GM12864 (cell line): ENCODE results near the gene CAMKK2.
A peak's percentile ranks its signal among the peaks of the same experiment; 100 is the strongest.

Source experiments
- DNase-seq: peaks from one replicate; pipeline ENCODE4 v3.0.0-alpha.2; 2011; ENCODE audit warnings: low read depth
- H3K4me3 ChIP-seq: 2 replicates; pipeline ENCODE4 v1.5.1; 2011; ENCODE audit warnings: mild to moderate bottlenecking, low read depth, low read length, control low read depth
- CTCF ChIP-seq: IDR thresholded peaks from 2 replicates; pipeline ENCODE4 v1.5.1; 2011; ENCODE audit warnings: low read depth, mild to moderate bottlenecking, moderate library complexity, low read length, control low read depth, inconsistent platforms; ENCODE audit errors: missing control alignments

Gene CAMKK2

DNA sequence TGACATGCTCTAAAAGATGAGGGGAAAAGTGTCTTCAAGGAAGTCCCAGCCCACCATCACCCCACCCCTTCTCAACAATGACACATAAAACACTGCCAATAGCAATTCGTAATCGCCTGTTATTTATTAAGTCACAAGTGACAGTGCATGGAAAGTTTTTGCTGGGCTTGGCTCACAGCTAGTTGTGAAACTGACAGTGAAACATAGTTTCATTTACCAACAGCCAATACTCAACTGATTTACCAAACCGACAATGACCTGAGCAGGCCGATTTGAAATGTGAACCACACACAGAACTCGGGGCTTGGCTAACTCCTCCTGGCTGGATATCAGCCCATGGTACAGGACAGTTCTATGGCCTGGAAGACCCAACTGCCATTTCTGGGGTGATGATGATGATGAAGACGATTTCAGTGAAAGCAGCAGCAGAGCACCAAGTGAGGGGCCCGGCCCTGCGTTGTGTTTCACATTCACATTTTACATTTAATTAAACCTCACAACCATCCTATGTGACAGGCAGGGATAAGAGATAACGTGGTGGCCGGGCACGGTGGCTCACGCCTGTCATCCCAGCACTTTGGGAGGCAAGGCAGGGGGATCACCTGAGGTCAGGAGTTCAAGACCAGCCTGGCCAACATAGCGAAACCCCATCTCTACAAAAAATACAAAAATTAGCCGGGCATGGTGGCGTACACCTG, 42.7 kb downstream of the CAMKK2 start:
- no peak for TF ChIP-seq CTCF
- H3K4me3 ChIP-seq = no peak overlapping the region
- DNase-seq = no peak

DNA sequence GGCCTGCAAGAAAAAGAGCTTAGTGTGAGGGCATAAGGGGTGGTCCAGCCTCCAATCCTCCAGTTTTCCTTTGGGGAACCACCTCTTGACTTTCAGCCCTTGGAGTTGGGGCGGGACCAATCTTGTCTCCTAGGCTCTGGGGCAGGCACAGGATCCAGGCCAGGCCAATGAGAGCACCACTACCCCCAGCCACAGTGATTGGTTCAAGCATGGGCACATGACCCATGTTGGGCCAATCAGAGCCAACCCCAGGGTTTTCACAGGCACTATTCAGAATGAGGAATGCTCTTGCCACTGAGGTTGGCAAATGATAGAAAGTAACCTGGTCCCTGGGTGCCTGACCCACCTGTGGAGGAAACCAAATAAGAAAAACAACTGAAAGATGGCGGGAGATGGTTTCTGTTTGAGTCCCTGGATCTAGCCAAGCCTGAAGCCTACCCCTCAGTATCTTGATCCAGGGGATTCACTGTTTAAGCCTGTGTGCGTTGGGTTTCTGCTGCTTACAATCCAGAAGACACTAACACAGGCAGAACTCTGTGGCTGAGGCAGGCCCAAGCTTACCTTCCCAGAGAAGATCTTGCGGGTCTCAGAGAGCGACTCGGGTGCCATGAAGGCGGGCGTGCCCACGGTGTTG, 43.7 kb downstream of the CAMKK2 start:
- no peak overlapping the region for H3K4me3 ChIP-seq
- no peak for TF ChIP-seq CTCF

GRCh38 chr12:121251838-121252237, 44.7 kb downstream of the CAMKK2 start:
- no peak for TF ChIP-seq CTCF
- DNase-seq = no peak
- H3K4me3 ChIP-seq = no peak overlapping the region

More for the DNA sequence above, 43.7 kb downstream of the CAMKK2 start:
- no peak for DNase-seq

DNA sequence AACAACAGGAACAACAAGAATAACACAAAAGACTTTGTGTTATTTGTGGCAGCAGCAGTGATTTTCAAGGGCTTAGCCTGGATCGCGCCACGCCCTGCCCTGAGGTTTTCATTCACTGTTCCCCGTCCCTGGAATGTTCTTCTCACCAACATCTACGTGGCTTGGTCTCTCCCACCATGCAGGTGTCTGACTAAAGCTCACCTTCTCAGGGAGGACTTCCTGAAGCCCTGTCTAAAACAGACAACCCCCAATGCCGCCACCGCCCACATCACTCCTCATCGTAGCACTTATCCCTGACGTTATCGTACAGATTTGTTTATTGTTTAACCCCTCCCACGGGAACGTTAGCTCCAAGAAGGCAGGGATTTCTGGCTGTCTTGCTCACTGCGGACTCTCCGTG, 46.1 kb downstream of the CAMKK2 start:
- no peak overlapping the region for H3K4me3 ChIP-seq
- no peak for DNase-seq
- TF ChIP-seq CTCF = no peak

GRCh38 chr12:121248622-121249021, 47.9 kb downstream of the CAMKK2 start:
- DNase-seq = peak; percentile 80
- TF ChIP-seq CTCF = no peak
- H3K4me3 ChIP-seq = no peak overlapping the region

DNA sequence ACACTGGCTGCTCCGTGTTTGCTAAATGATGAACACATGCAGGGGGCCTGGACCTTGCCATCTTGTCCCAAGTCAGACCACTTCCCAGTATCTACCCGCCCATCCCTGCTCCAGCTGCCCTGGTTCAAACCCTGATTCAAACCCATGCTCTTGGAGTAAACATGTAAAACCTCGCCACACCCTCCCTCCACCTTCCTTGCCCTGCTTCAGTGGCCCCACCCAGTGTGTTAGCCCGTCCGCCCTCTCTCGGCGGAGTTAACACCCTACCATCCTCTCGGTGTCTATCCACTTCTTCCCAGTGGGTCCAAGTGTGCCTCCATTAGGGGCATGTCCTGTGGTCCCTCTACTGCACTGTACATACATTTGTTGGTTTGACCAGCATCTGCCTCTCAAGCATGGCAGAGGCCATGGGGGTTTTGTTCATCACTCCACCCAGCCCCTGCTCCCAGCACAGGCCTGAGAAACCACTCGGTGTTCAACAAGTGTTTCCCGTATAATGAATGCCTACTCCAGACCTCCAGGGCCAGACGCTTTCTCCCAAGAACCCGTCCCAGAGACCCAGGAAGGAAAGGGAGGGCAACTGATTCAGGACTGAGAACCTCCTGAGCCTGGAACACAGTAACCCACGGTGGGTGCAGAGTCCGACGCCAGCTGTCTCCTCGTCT, 49.5 kb downstream of the CAMKK2 start:
- no peak overlapping the region for H3K4me3 ChIP-seq
- no peak for DNase-seq
- TF ChIP-seq CTCF = no peak
